HepG2 (cell line): ENCODE measurements around the gene TUBB4B. TPM values are rescaled to one million over a fixed set of nuclear protein-coding genes. Genes with fewer than 3 reads are reported as not detected.

Experiments used
- E2F1 ChIP-seq: sonication (generic); formaldehyde crosslinking; IDR thresholded peaks from 2 replicates; pipeline ENCODE4 v1.5.0; 2020; ENCODE audit warnings: missing genetic modification reagents
- ELK4 ChIP-seq: sonication (generic); formaldehyde crosslinking; IDR thresholded peaks from 2 replicates; pipeline ENCODE4 v1.9.0; 2021; ENCODE audit warnings: missing genetic modification reagents, borderline replicate concordance
- HINFP ChIP-seq: sonication (generic); formaldehyde crosslinking; IDR thresholded peaks from 2 replicates; pipeline ENCODE4 v1.4.0; 2020; ENCODE audit warnings: low read depth, mild to moderate bottlenecking, missing genetic modification reagents
- KAT7 ChIP-seq: IDR thresholded peaks from 2 replicates; pipeline ENCODE4 v1.6.1; 2018; ENCODE audit warnings: borderline replicate concordance, missing compliant biosample characterization
- NFE2L2 ChIP-seq: fragments of 150-350 bp; IDR thresholded peaks from 2 replicates; pipeline ENCODE4 v1.6.1; 2014; ENCODE audit warnings: low read length
- NFIC ChIP-seq: IDR thresholded peaks from 2 replicates; pipeline ENCODE4 v1.6.1; 2012; ENCODE audit warnings: mild to moderate bottlenecking, low read length, inconsistent platforms
- RCOR2 ChIP-seq: IDR thresholded peaks from 2 replicates; pipeline ENCODE4 v1.6.1; 2016; ENCODE audit warnings: missing biosample characterization, missing genetic modification reagents
- RFX1 ChIP-seq: fragments of 450-650 bp; IDR thresholded peaks from 2 replicates; pipeline ENCODE4 v1.6.1; 2017
- SAFB2 ChIP-seq: sonication (generic); formaldehyde crosslinking; IDR thresholded peaks from 2 replicates; pipeline ENCODE4 v1.5.1; 2020; ENCODE audit warnings: missing genetic modification reagents, low read depth, mild to moderate bottlenecking, borderline replicate concordance
- SATB2 ChIP-seq: sonication (generic); formaldehyde crosslinking; IDR thresholded peaks from 2 replicates; pipeline ENCODE4 v1.5.0; 2020; ENCODE audit warnings: missing genetic modification reagents
- SP4 ChIP-seq: sonication (generic); formaldehyde crosslinking; IDR thresholded peaks from 2 replicates; pipeline ENCODE4 v1.8.1; 2023; ENCODE audit warnings: mild to moderate bottlenecking, missing genetic modification reagents
- SRF ChIP-seq: IDR thresholded peaks from 2 replicates; pipeline ENCODE4 v1.6.1; 2011; ENCODE audit warnings: mild to moderate bottlenecking, low read depth, low read length, moderate library complexity
- SSRP1 ChIP-seq: IDR thresholded peaks from 2 replicates; pipeline ENCODE4 v1.6.1; 2016; ENCODE audit warnings: control low read depth
- SUZ12 ChIP-seq: fragments of 150-350 bp; IDR thresholded peaks from 2 replicates; pipeline ENCODE4 v1.6.1; 2014; ENCODE audit warnings: low read depth, low read length
- ZNF20 ChIP-seq: sonication (generic); formaldehyde crosslinking; IDR thresholded peaks from 2 replicates; pipeline ENCODE4 v1.4.0; 2020; ENCODE audit warnings: mild to moderate bottlenecking, moderate library complexity, missing genetic modification reagents
- ZNF253 ChIP-seq: sonication (generic); formaldehyde crosslinking; IDR thresholded peaks from 2 replicates; pipeline ENCODE4 v1.8.0; 2022; ENCODE audit warnings: mild to moderate bottlenecking, missing genetic modification reagents, borderline replicate concordance
- ZNF552 ChIP-seq: sonication (generic); formaldehyde crosslinking; IDR thresholded peaks from 2 replicates; pipeline ENCODE4 v1.9.0; 2022; ENCODE audit warnings: missing genetic modification reagents, mild to moderate bottlenecking, borderline replicate concordance
- ZNF589 ChIP-seq: sonication (generic); formaldehyde crosslinking; conservative IDR thresholded peaks from 2 replicates; pipeline ENCODE4 v1.8.0; 2022; ENCODE audit warnings: mild to moderate bottlenecking, moderate library complexity, missing genetic modification reagents
- ZNF629 ChIP-seq: sonication (generic); formaldehyde crosslinking; conservative IDR thresholded peaks from 2 replicates; pipeline ENCODE4 v1.5.0; 2020; ENCODE audit warnings: missing genetic modification reagents
- ZNF709 ChIP-seq: sonication (generic); formaldehyde crosslinking; IDR thresholded peaks from 2 replicates; pipeline ENCODE4 v1.5.0; 2020; ENCODE audit warnings: mild to moderate bottlenecking, missing genetic modification reagents
- ZNF749 ChIP-seq: sonication (generic); formaldehyde crosslinking; IDR thresholded peaks from 2 replicates; pipeline ENCODE4 v1.8.0; 2022; ENCODE audit warnings: mild to moderate bottlenecking, missing genetic modification reagents, moderate library complexity, borderline replicate concordance
- ZNF839 ChIP-seq: sonication (generic); formaldehyde crosslinking; IDR thresholded peaks from 2 replicates; pipeline ENCODE4 v1.4.0; 2020; ENCODE audit warnings: missing genetic modification reagents, mild to moderate bottlenecking, borderline replicate concordance
- polyA plus RNA-seq, 8 experiments: library from polyadenylated mRNA; depleted of rRNA in 3 of 8; stranded (reverse) in 7 of 8; unstranded in 1 of 8; fragments of >200 nt; fragmentation: Illumina TruSeq in 4 of 8; extraction: Trizol in 4 of 8; gene quantifications; 2 replicates each; pipeline versions ENCODE4 v1.2.1 to v1.2.3, GENCODE V29; 2011 to 2016; ENCODE audit warnings: low read depth in 4 of 8, missing spikeins in 1 of 8, mixed read lengths in 1 of 8; ENCODE audit not compliant: insufficient read depth in 1 of 8
- total RNA-seq, 5 experiments: library from RNA; depleted of rRNA; stranded (reverse); fragments of >200 nt; fragmentation: Illumina TruSeq; extraction: Trizol; gene quantifications; 2 replicates each; pipeline ENCODE4 v1.2.3, GENCODE V29; 2016; ENCODE audit warnings: low read depth in 1 of 5
- TF ChIP-seq, protein P1 (sequence below): sonication (generic); formaldehyde crosslinking; conservative IDR thresholded peaks from 2 replicates; pipeline ENCODE4 v1.8.0; 2022; ENCODE audit warnings: missing genetic modification reagents
- TF ChIP-seq, protein P2 (sequence below): sonication (generic); formaldehyde crosslinking; IDR thresholded peaks from 2 replicates; pipeline ENCODE4 v1.4.0; 2020; ENCODE audit warnings: missing genetic modification reagents, borderline replicate concordance

The TUBB4B gene
- total and polyA plus RNA-seq, 2 of the 13 experiments (the other 11 are each of a cell fraction or from before 2014, with no cell fraction given), result 182 to 412 TPM

DNA sequence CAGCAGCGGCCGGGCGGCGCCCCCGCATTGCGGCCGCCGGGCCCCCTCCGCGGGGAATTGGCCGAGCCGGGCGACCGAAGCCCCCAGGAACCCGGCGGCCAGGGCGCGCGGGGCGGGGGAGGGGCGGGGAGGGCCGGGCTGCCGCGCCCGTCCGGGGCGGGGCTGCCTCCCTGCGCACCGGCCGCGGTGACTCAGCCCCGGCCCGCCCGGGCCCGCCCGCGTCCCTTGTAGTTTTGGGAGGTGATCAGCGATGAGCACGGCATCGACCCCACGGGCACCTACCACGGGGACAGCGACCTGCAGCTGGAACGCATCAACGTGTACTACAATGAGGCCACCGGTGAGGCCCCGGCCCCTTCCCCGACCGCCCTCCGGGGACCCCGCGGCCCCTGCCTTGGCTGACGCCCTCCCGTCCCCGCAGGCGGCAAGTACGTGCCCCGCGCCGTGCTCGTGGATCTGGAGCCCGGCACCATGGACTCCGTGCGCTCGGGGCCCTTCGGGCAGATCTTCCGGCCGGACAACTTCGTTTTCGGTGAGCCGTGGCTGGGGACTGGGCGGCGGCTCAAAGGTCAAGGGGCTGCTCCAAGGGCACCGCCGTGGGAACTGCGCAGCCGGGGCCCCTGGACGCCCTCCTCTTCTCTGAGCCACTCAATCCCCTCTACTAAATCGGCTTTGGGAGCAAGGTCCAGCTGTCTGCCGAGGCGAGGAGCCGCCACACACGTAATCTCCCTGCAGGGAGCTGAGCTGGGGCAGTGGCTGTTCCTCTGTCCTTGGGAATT is 592 bp downstream of the TUBB4B start (continued):
- TF ChIP-seq HINFP, result no peak
- TF ChIP-seq SRF, result no peak
- TF ChIP-seq ZNF253 (CRISPR knock-in tag), result no peak
- 0 out of 2 replicates have a peak, but pooled peaks have one; percentile 6 for TF ChIP-seq SATB2 (CRISPR knock-in tag)
- no peak for TF ChIP-seq SSRP1 (CRISPR knock-in tag)
- TF ChIP-seq, protein P1, sequence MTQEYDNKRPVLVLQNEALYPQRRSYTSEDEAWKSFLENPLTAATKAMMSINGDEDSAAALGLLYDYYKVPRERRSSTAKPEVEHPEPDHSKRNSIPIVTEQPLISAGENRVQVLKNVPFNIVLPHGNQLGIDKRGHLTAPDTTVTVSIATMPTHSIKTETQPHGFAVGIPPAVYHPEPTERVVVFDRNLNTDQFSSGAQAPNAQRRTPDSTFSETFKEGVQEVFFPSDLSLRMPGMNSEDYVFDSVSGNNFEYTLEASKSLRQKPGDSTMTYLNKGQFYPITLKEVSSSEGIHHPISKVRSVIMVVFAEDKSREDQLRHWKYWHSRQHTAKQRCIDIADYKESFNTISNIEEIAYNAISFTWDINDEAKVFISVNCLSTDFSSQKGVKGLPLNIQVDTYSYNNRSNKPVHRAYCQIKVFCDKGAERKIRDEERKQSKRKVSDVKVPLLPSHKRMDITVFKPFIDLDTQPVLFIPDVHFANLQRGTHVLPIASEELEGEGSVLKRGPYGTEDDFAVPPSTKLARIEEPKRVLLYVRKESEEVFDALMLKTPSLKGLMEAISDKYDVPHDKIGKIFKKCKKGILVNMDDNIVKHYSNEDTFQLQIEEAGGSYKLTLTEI (CRISPR knock-in tag), result no peak
- TF ChIP-seq RFX1, result no peak
- TF ChIP-seq ZNF589, result peak; percentile 42; the same call in 1 of the 2 replicates
- peak; percentile 48; the same call in 1 of the 2 replicates for TF ChIP-seq KAT7 (CRISPR knock-in tag)
- no peak for TF ChIP-seq SAFB2
- no peak for TF ChIP-seq RCOR2 (CRISPR knock-in tag)
- TF ChIP-seq ELK4 (CRISPR knock-in tag), result no peak
- TF ChIP-seq ZNF749 (CRISPR knock-in tag), result no peak
- TF ChIP-seq, protein P2, sequence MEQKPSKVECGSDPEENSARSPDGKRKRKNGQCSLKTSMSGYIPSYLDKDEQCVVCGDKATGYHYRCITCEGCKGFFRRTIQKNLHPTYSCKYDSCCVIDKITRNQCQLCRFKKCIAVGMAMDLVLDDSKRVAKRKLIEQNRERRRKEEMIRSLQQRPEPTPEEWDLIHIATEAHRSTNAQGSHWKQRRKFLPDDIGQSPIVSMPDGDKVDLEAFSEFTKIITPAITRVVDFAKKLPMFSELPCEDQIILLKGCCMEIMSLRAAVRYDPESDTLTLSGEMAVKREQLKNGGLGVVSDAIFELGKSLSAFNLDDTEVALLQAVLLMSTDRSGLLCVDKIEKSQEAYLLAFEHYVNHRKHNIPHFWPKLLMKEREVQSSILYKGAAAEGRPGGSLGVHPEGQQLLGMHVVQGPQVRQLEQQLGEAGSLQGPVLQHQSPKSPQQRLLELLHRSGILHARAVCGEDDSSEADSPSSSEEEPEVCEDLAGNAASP (CRISPR knock-in tag), result peak; percentile 49; the same call in 1 of the 2 replicates
- TF ChIP-seq SUZ12, result no peak
- no peak for TF ChIP-seq NFE2L2
- no peak; the same call in 1 of the 2 replicates for TF ChIP-seq E2F1 (CRISPR knock-in tag)
- no peak for TF ChIP-seq SP4 (CRISPR knock-in tag)
- TF ChIP-seq ZNF20 (CRISPR knock-in tag), result 0 out of 2 replicates have a peak, but pooled peaks have one; percentile 84
- TF ChIP-seq ZNF629 (CRISPR knock-in tag), result no peak
- no peak for TF ChIP-seq ZNF709 (CRISPR knock-in tag)
- TF ChIP-seq NFIC, result no peak
- peak; percentile 40; the same call in 1 of the 2 replicates for TF ChIP-seq ZNF552 (CRISPR knock-in tag)
- TF ChIP-seq ZNF839, result no peak
